HepG2 (cell line): ENCODE data around the gene TRAIP. TPM values are rescaled to one million over a fixed set of nuclear protein-coding genes. Genes with fewer than 3 reads are reported as not detected.

Source experiments
- FOSL2 ChIP-seq: sonication (generic); formaldehyde crosslinking; IDR thresholded peaks from 2 replicates; pipeline ENCODE4 v1.4.0; 2020; ENCODE audit warnings: missing genetic modification reagents
- MXI1 ChIP-seq: IDR thresholded peaks from 3 replicates; pipeline ENCODE4 v1.6.1; 2012; ENCODE audit warnings: low read depth, low read length, inconsistent platforms, borderline replicate concordance
- SMC3 ChIP-seq: IDR thresholded peaks from 2 replicates; pipeline ENCODE4 v1.6.1; 2011; ENCODE audit warnings: low read length, improper control_type of control experiment
- TBX3 ChIP-seq: fragments of 450-650 bp; IDR thresholded peaks from 2 replicates; pipeline ENCODE4 v1.6.1; 2017; ENCODE audit warnings: antibody characterized with exemption, mild to moderate bottlenecking, inconsistent platforms, borderline replicate concordance
- ZNF274 ChIP-seq: sonication (generic); formaldehyde crosslinking; IDR thresholded peaks from 2 replicates; pipeline ENCODE4 v1.5.1; 2020; ENCODE audit warnings: mild to moderate bottlenecking, missing genetic modification reagents
- ZNF598 ChIP-seq: sonication (generic); formaldehyde crosslinking; IDR thresholded peaks from 2 replicates; pipeline ENCODE4 v1.5.1; 2020; ENCODE audit warnings: mild to moderate bottlenecking, missing genetic modification reagents, borderline replicate concordance
- ZNF768 ChIP-seq: sonication (generic); formaldehyde crosslinking; IDR thresholded peaks from 2 replicates; pipeline ENCODE4 v1.4.0; 2020; ENCODE audit warnings: missing genetic modification reagents
- polyA plus RNA-seq, 8 experiments: library from polyadenylated mRNA; depleted of rRNA in 3 of 8; stranded (reverse) in 7 of 8; unstranded in 1 of 8; fragments of >200 nt; fragmentation: Illumina TruSeq in 4 of 8; extraction: Trizol in 4 of 8; gene quantifications; 2 replicates each; pipeline versions ENCODE4 v1.2.1 to v1.2.3, GENCODE V29; 2011 to 2016; ENCODE audit warnings: low read depth in 4 of 8, missing spikeins in 1 of 8, mixed read lengths in 1 of 8; ENCODE audit not compliant: insufficient read depth in 1 of 8
- total RNA-seq, 5 experiments: library from RNA; depleted of rRNA; stranded (reverse); fragments of >200 nt; fragmentation: Illumina TruSeq; extraction: Trizol; gene quantifications; 2 replicates each; pipeline ENCODE4 v1.2.3, GENCODE V29; 2016; ENCODE audit warnings: low read depth in 1 of 5
- TF ChIP-seq, protein P1 (sequence below): sonication (generic); formaldehyde crosslinking; IDR thresholded peaks from 2 replicates; pipeline ENCODE4 v1.4.0; 2020; ENCODE audit warnings: mild to moderate bottlenecking, missing genetic modification reagents, borderline replicate concordance
- TF ChIP-seq, protein P2 (sequence below): sonication (generic); formaldehyde crosslinking; IDR thresholded peaks from 2 replicates; pipeline ENCODE4 v1.4.0; 2020; ENCODE audit warnings: missing genetic modification reagents
- TF ChIP-seq, protein P3 (sequence below): sonication (generic); formaldehyde crosslinking; IDR thresholded peaks from 2 replicates; pipeline ENCODE4 v1.5.0; 2020; ENCODE audit warnings: mild to moderate bottlenecking, missing genetic modification reagents, moderate library complexity
- TF ChIP-seq, protein P4 (sequence below): IDR thresholded peaks from 2 replicates; pipeline ENCODE4 v1.6.1; 2016; ENCODE audit warnings: control low read depth
- TF ChIP-seq, protein P5 (sequence below): sonication (generic); formaldehyde crosslinking; IDR thresholded peaks from 2 replicates; pipeline ENCODE4 v1.8.0; 2023; ENCODE audit warnings: mild to moderate bottlenecking, missing genetic modification reagents

TRAIP gene
- total and polyA plus RNA-seq, 2 of the 13 experiments (the other 11 are each of a cell fraction or from before 2014, with no cell fraction given), result 13.9 to 23.9 TPM

DNA sequence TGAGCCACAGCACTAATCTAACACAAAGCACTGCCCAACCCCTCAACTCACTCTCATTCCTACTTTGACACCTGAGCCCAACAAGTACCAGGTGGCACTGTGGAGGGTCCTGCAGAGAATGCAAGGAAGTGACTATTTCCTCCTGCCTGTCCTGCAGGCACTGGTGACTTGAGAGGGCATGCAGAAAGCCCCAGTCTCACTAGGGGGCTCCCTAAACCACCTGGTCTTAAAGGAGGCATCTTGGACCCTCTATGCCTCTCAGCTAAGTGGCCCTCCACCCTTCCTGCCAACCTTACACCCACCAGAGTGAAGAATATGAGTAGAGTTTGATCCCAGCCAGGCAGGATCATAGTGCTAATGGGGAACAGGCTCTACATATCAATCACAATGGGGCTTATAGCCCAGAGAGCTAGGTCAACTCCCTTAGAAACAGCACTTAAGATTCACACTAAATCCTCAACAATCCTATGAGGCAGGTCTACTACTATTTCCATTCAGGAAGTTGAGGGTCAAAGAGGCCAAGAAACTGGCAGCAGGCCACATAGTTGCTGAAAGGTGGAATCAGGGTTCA is 15.2 kb downstream of the TRAIP start (continued):
- TF ChIP-seq, protein P1, sequence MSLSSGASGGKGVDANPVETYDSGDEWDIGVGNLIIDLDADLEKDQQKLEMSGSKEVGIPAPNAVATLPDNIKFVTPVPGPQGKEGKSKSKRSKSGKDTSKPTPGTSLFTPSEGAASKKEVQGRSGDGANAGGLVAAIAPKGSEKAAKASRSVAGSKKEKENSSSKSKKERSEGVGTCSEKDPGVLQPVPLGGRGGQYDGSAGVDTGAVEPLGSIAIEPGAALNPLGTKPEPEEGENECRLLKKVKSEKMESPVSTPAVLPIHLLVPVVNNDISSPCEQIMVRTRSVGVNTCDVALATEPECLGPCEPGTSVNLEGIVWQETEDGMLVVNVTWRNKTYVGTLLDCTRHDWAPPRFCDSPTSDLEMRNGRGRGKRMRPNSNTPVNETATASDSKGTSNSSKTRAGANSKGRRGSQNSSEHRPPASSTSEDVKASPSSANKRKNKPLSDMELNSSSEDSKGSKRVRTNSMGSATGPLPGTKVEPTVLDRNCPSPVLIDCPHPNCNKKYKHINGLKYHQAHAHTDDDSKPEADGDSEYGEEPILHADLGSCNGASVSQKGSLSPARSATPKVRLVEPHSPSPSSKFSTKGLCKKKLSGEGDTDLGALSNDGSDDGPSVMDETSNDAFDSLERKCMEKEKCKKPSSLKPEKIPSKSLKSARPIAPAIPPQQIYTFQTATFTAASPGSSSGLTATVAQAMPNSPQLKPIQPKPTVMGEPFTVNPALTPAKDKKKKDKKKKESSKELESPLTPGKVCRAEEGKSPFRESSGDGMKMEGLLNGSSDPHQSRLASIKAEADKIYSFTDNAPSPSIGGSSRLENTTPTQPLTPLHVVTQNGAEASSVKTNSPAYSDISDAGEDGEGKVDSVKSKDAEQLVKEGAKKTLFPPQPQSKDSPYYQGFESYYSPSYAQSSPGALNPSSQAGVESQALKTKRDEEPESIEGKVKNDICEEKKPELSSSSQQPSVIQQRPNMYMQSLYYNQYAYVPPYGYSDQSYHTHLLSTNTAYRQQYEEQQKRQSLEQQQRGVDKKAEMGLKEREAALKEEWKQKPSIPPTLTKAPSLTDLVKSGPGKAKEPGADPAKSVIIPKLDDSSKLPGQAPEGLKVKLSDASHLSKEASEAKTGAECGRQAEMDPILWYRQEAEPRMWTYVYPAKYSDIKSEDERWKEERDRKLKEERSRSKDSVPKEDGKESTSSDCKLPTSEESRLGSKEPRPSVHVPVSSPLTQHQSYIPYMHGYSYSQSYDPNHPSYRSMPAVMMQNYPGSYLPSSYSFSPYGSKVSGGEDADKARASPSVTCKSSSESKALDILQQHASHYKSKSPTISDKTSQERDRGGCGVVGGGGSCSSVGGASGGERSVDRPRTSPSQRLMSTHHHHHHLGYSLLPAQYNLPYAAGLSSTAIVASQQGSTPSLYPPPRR (CRISPR knock-in tag), result no peak
- TF ChIP-seq, protein P2, sequence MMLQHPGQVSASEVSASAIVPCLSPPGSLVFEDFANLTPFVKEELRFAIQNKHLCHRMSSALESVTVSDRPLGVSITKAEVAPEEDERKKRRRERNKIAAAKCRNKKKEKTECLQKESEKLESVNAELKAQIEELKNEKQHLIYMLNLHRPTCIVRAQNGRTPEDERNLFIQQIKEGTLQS (CRISPR knock-in tag), result no peak
- TF ChIP-seq ZNF598 (CRISPR knock-in tag), result no peak
- no peak for TF ChIP-seq ZNF768
- TF ChIP-seq TBX3, result no peak
- TF ChIP-seq, protein P3, sequence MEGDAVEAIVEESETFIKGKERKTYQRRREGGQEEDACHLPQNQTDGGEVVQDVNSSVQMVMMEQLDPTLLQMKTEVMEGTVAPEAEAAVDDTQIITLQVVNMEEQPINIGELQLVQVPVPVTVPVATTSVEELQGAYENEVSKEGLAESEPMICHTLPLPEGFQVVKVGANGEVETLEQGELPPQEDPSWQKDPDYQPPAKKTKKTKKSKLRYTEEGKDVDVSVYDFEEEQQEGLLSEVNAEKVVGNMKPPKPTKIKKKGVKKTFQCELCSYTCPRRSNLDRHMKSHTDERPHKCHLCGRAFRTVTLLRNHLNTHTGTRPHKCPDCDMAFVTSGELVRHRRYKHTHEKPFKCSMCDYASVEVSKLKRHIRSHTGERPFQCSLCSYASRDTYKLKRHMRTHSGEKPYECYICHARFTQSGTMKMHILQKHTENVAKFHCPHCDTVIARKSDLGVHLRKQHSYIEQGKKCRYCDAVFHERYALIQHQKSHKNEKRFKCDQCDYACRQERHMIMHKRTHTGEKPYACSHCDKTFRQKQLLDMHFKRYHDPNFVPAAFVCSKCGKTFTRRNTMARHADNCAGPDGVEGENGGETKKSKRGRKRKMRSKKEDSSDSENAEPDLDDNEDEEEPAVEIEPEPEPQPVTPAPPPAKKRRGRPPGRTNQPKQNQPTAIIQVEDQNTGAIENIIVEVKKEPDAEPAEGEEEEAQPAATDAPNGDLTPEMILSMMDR (CRISPR knock-in tag), result peak; percentile 78
- TF ChIP-seq SMC3, result peak; percentile 43; the same call in 1 of the 2 replicates
- TF ChIP-seq, protein P4, sequence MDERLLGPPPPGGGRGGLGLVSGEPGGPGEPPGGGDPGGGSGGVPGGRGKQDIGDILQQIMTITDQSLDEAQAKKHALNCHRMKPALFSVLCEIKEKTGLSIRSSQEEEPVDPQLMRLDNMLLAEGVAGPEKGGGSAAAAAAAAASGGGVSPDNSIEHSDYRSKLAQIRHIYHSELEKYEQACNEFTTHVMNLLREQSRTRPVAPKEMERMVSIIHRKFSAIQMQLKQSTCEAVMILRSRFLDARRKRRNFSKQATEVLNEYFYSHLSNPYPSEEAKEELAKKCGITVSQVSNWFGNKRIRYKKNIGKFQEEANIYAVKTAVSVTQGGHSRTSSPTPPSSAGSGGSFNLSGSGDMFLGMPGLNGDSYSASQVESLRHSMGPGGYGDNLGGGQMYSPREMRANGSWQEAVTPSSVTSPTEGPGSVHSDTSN (CRISPR knock-in tag), result no peak
- TF ChIP-seq FOSL2, result peak; percentile 15; the same call in 1 of the 2 replicates
- no peak for TF ChIP-seq ZNF274 (CRISPR knock-in tag)
- TF ChIP-seq, protein P5, sequence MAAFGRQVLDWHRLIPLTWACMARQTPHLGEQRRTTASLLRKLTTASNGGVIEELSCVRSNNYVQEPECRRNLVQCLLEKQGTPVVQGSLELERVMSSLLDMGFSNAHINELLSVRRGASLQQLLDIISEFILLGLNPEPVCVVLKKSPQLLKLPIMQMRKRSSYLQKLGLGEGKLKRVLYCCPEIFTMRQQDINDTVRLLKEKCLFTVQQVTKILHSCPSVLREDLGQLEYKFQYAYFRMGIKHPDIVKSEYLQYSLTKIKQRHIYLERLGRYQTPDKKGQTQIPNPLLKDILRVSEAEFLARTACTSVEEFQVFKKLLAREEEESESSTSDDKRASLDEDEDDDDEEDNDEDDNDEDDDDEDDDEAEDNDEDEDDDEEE, result no peak
- no peak for TF ChIP-seq MXI1
